M059J (cell line): ENCODE measurements around the gene PARP9. TPM values are rescaled to one million over a fixed set of nuclear protein-coding genes. Genes with fewer than 3 reads are reported as not detected.

ENCODE experiments used
- DNase-seq: peaks from one replicate; pipeline ENCODE4 v3.0.0-alpha.2; 2012; ENCODE audit warnings: low read depth
- total RNA-seq: library from RNA; depleted of rRNA; stranded (reverse); fragments of >200 nt; shearing (Covaris generic); gene quantifications from 2 replicates; pipeline ENCODE4 v1.2.3, GENCODE V29; 2014; rRNA removed

Gene PARP9
- total RNA-seq: 143 and 192 TPM in 2 replicates

- peak; percentile 91 for DNase-seq
These were observed at the start of gene PARP9, which contains the start of gene DTX3L for GRCh38 chr3:122564155-122564912. Gene PARP9, minus strand, starts transcription at chr3:122564300. Its CDS starts 4,680 bp downstream, at chr3:122559620. Gene DTX3L, plus strand, starts transcription at chr3:122564338. Its CDS starts 89 bp downstream, at chr3:122564427.

GRCh38 chr3:122612696-122613095 is 48.6 kb upstream of the PARP9 start:
- no peak for DNase-seq

GRCh38 chr3:122609798-122610559 is 45.9 kb upstream of the PARP9 start:
- peak; percentile 93 for DNase-seq

- DNase-seq: no peak
These were observed 44.8 kb upstream of the PARP9 start for GRCh38 chr3:122608916-122609315.

GRCh38 chr3:122606330-122606729 is 42.2 kb upstream of the PARP9 start:
- no peak for DNase-seq

- no peak for DNase-seq
These were observed 39.0 kb upstream of the PARP9 start for GRCh38 chr3:122603056-122603455.

- no peak for DNase-seq
These were observed 38.1 kb upstream of the PARP9 start for GRCh38 chr3:122602011-122602710.

- no peak for DNase-seq
These were observed 34.5 kb upstream of the PARP9 start for GRCh38 chr3:122598556-122598955.

- DNase-seq: no peak
These were observed 34.1 kb upstream of the PARP9 start for GRCh38 chr3:122598151-122598550.

GRCh38 chr3:122594025-122594424 is 29.9 kb upstream of the PARP9 start:
- DNase-seq: no peak

GRCh38 chr3:122590610-122591009 is 26.5 kb upstream of the PARP9 start:
- no peak for DNase-seq

GRCh38 chr3:122589297-122589696 is 25.2 kb upstream of the PARP9 start:
- DNase-seq: no peak

GRCh38 chr3:122587572-122587971 is 23.5 kb upstream of the PARP9 start:
- DNase-seq: no peak

GRCh38 chr3:122586773-122587485 is 22.8 kb upstream of the PARP9 start:
- DNase-seq: no peak

- no peak for DNase-seq
These were observed 22.0 kb upstream of the PARP9 start for GRCh38 chr3:122586098-122586497.

GRCh38 chr3:122582390-122582789 is 18.3 kb upstream of the PARP9 start:
- no peak for DNase-seq

GRCh38 chr3:122581622-122582021 is 17.5 kb upstream of the PARP9 start:
- no peak for DNase-seq

GRCh38 chr3:122580470-122580869 is 16.4 kb upstream of the PARP9 start:
- no peak for DNase-seq

- DNase-seq: no peak
These were observed 14.1 kb upstream of the PARP9 start for GRCh38 chr3:122578069-122578740.

GRCh38 chr3:122577409-122578031 is 13.4 kb upstream of the PARP9 start, which contains the start of gene PARP15:
Gene PARP15, plus strand, starts transcription at chr3:122577650. Its CDS starts 18 bp downstream, at chr3:122577668.
- no peak for DNase-seq
